Hepatocyte (in vitro differentiated cells): ENCODE results near the gene UROC1. TPM values are rescaled to one million over a fixed set of nuclear protein-coding genes. Genes with fewer than 3 reads are reported as not detected.

ENCODE experiments used
- DNase-seq: peaks from one replicate; pipeline ENCODE4 v3.0.0-alpha.2; 2016; ENCODE audit warnings: low spot score
- H2AFZ ChIP-seq: fragments of 200-600 bp; sonication (generic); 2 replicates; pipeline ENCODE4 v1.6.0; 2016; ENCODE audit warnings: antibody characterized with exemption, mild to moderate bottlenecking
- H3K27ac ChIP-seq: fragments of 200-600 bp; sonication (generic); 2 replicates; pipeline ENCODE4 v1.5.1; 2016; ENCODE audit warnings: mild to moderate bottlenecking
- H3K27me3 ChIP-seq: fragments of 200-600 bp; sonication (generic); 2 replicates; pipeline ENCODE4 v1.6.1; 2016
- H3K36me3 ChIP-seq: fragments of 200-600 bp; sonication (generic); replicated peaks from 2 replicates; pipeline ENCODE4 v1.5.1; 2016; ENCODE audit warnings: low read depth; ENCODE audit not compliant: insufficient read depth
- H3K4me1 ChIP-seq: fragments of 200-600 bp; sonication (generic); 2 replicates; pipeline ENCODE4 v1.5.1; 2016; ENCODE audit warnings: mild to moderate bottlenecking, moderate library complexity; ENCODE audit not compliant: insufficient read depth
- H3K4me2 ChIP-seq: fragments of 200-600 bp; sonication (generic); 2 replicates; pipeline ENCODE4 v1.6.0; 2016
- H3K4me3 ChIP-seq: fragments of 200-600 bp; sonication (generic); 2 replicates; pipeline ENCODE4 v1.5.1; 2016; ENCODE audit warnings: mild to moderate bottlenecking
- H3K79me2 ChIP-seq: fragments of 200-600 bp; sonication (generic); 2 replicates; pipeline ENCODE4 v1.6.0; 2017; ENCODE audit warnings: mild to moderate bottlenecking
- H3K9me2 ChIP-seq: fragments of 200-600 bp; sonication (generic); replicated peaks from 2 replicates; pipeline ENCODE4 v1.6.0; 2017; ENCODE audit warnings: mild to moderate bottlenecking; ENCODE audit not compliant: insufficient read depth
- H3K9me3 ChIP-seq: fragments of 200-600 bp; sonication (generic); 2 replicates; pipeline ENCODE4 v1.5.1; 2016; ENCODE audit warnings: low read depth, mild to moderate bottlenecking
- H4K20me1 ChIP-seq: fragments of 200-600 bp; sonication (generic); 2 replicates; pipeline ENCODE4 v1.6.0; 2016; ENCODE audit warnings: mild to moderate bottlenecking; ENCODE audit not compliant: insufficient read depth, poor library complexity, severe bottlenecking
- CTCF ChIP-seq: fragments of 200-600 bp; sonication (generic); IDR thresholded peaks from 2 replicates; pipeline ENCODE4 v1.5.1; 2016; ENCODE audit warnings: antibody characterized with exemption, mild to moderate bottlenecking; ENCODE audit not compliant: poor library complexity
- EZH2 ChIP-seq: fragments of 200-600 bp; sonication (generic); IDR thresholded peaks from 2 replicates; pipeline ENCODE4 v1.6.1; 2016; ENCODE audit warnings: antibody characterized with exemption, mild to moderate bottlenecking, borderline replicate concordance
- EZH2phosphoT487 ChIP-seq: fragments of 200-600 bp; sonication (generic); IDR thresholded peaks from one replicate; pipeline ENCODE4 v1.6.1; 2018; ENCODE audit warnings: antibody characterized with exemption, mild to moderate bottlenecking, low read depth, moderate library complexity; ENCODE audit not compliant: unreplicated experiment, severe bottlenecking
- WGBS: methylation state at CpG from one replicate; pipeline ENCODE4 v1.1.6; 2016; ENCODE audit warnings: low lambda C conversion rate; ENCODE audit errors: missing lambda C conversion rate; 5-methylcytosine and 5-hydroxymethylcytosine counted together
- polyA plus RNA-seq: library from polyadenylated mRNA; unstranded; fragments of >200 nt; fragmentation: Nextera tagmentation; extraction: Ambion mirVana; gene quantifications from 2 replicates; pipeline ENCODE4 v1.2.1, GENCODE V29; 2016
- total RNA-seq: library from RNA; depleted of rRNA; stranded (reverse); fragments of >200 nt; gene quantifications from 2 replicates; pipeline ENCODE4 v1.2.3, GENCODE V29; 2014

Gene UROC1
- total and polyA plus RNA-seq, 2 experiments from 2014 or later = 2.3 to 4.2 TPM

GRCh38 chr3:126475413-126476114 is 42.0 kb downstream of the UROC1 start, which contains the start of gene ZXDC:
Gene ZXDC (minus strand): TSS chr3:126475891. CDS start chr3:126475865, 26 bp downstream.
- 0% methylated on average over 24 of the region's 112 CpGs for WGBS
- Histone ChIP-seq H3K27me3 (no peaks in the 10 kb centered on the region), H2AFZ (peak within 1 kb of the TSS; percentile 80), H3K27ac (peak within 1 kb of the TSS; percentile 97), H3K79me2 (peaks cover 42% of the 10 kb centered on the region), H3K4me1 (peaks cover 27% of the 10 kb centered on the region), H4K20me1 (peaks cover 45% of the 10 kb centered on the region), H3K4me3 (peak within 1 kb of the TSS; percentile 80), H3K9me3 (no peaks in the 10 kb centered on the region), H3K4me2 (peak within 1 kb of the TSS; percentile 99), H3K9me2 (no peaks in the 10 kb centered on the region), H3K36me3 (no peaks in the 10 kb centered on the region)
- DNase-seq = peak; percentile 98
- TF ChIP-seq EZH2 = no peak
- TF ChIP-seq CTCF = peak; percentile 52
- no peak for TF ChIP-seq EZH2phosphoT487

- Histone ChIP-seq H3K27ac (peak overlapping the region; percentile 97), H3K36me3 (no peaks in the 10 kb centered on the region), H3K4me2 (peak overlapping the region; percentile 99), H3K4me3 (peak overlapping the region; percentile 80), H3K27me3 (no peaks in the 10 kb centered on the region), H3K4me1 (peaks cover 27% of the 10 kb centered on the region), H3K9me3 (no peaks in the 10 kb centered on the region), H2AFZ (peak overlapping the region; percentile 28), H3K9me2 (no peaks in the 10 kb centered on the region), H4K20me1 (peaks cover 48% of the 10 kb centered on the region), H3K79me2 (peaks cover 50% of the 10 kb centered on the region)
- TF ChIP-seq CTCF (no peak), EZH2 (no peak), EZH2phosphoT487 (no peak)
- DNase-seq = peak; percentile 71
- WGBS = 5% methylated on average over 61 of the region's 72 CpGs
These were observed 42.8 kb downstream of the UROC1 start for GRCh38 chr3:126474498-126475412.

DNA sequence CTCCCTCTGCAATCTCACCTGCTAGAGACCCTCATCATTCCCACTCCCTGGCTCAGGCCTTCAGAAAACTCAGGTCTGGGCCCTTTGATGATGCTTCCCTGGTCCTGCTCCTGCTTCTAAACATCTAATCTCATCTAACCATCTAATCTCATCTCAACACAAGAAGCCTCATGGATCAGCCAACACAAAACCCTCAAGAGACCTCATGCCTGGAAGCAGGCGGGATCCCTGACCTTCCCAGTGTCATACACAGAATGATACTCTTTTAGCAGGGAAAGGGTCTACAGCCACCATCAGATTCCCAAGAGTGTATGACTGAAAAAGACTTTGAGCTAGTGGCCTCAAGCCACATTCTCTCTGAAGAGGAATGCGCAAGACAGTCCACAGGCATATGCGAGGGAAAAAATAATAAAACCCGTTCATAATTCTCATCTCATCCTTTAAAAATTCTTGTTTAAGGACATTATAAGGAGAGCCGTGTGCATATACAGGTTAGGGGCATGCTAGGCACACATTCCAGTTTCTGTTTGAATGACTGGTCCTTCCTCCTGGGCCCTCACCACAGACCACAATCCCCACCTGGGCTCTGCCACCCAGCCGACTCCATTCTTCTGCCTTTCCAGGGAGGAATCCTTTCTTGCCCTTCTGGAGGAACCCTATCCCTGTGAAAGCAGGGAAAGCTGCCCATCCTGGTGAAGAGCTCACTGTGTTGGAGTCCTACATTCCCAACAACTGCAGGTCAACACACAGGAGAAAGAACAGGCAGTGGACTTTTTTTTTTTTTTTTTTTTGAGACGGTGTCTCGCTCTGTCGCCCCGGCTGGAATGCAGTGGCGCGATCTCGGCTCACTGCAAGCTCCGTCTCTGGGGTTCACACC is 44.0 kb downstream of the UROC1 start:
- 76% methylated on average over 14 of the region's 14 CpGs for WGBS
- peak overlapping the region; percentile 27 for H3K4me3 ChIP-seq
- H3K9me2 ChIP-seq = no peaks in the 10 kb centered on the region
- H3K36me3 ChIP-seq = no peaks in the 10 kb centered on the region
- DNase-seq = no peak
- H2AFZ ChIP-seq = no peak overlapping the region
- H3K27ac ChIP-seq = peak overlapping the region; percentile 97
- H3K9me3 ChIP-seq = no peaks in the 10 kb centered on the region
- peaks cover 62% of the 10 kb centered on the region for H3K79me2 ChIP-seq
- H3K27me3 ChIP-seq = no peaks in the 10 kb centered on the region
- H3K4me2 ChIP-seq = peak overlapping the region; percentile 99
- TF ChIP-seq CTCF (no peak), EZH2phosphoT487 (no peak), EZH2 (no peak)
- peaks cover 61% of the 10 kb centered on the region for H4K20me1 ChIP-seq
- peaks cover 27% of the 10 kb centered on the region for H3K4me1 ChIP-seq
